NCI-H2081 treated with DMSO at 0.1 percent for 48 hours (cell line): ENCODE data around the gene PCNX4.

Experiments used
- DNase-seq: peaks from one replicate; lab custom pipeline; 2025; lab: John Stamatoyannopoulos, UW

The PCNX4 gene

DNA sequence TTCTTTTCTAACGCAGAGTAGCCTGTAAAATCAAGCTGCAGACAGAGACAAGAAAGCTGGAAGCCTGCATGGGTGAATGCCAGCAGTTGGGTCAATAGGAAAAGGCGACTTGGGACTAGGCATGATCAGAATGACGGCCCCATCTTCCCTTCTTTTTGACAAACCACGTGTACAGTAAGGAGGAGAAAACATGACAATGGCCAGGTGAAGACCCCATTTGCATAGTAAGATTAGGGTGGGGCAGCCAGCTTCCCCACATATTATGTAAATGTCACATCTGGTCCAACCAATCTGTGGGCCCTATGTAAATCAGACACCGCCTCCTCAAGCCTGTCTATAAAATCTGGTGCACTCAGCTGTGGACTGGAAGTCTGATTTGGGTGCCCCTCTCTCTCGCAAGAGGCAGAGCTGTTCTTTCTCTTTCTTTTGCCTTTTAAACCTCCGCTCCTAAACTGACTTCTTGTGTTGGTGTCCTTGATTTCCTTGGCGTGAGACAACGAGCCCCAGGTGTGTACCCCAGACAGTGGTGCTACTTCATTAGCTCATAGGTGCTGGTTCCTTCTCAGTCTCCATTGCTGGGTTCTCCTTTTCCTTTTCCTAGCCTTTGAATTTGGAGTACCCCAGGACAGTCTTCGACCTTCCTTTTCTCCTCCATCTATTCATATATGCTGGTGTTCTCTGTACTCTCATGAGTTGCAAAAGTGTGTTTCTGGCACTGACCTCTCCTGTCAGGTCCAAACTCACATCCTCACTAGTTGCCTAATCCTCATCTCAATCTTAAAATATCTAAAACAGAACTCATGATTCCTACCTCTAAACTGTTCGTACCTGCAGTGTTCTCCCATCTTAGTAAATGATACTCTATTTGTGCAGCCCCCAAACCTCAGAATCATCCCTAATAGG is 82.9 kb downstream of the PCNX4 start:
- DNase-seq, result no peak

DNA sequence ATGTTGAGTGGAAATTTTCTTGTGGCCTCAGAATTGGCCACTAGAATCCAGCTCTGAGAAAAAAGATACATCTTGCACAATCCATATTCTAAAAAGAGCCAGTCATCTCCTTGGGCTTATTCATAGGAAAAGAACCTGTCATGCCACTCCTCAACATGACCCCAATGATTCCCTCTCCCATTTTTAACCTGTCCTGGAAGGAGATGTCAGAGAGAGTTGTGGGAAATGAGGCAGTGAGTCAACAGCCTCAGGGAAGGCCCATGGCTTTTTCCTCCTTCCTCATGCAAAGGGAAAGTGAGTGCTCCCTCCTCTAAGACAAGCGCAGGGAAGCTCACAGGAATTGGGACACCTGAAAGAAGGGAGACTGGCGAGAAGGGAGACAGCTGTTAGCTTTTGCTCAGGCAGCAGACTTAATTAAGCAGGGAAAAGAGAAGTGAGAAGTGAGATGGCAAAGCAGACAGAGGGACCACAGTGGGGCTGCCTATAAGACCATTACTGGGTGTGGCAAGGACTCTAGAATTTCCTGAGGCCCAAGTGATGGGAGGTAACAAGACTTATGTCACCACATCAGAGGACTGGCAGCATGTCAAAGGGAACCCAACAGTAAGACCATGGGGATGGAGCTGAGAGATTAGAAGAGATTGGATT is 83.7 kb downstream of the PCNX4 start:
- no peak for DNase-seq

DNA sequence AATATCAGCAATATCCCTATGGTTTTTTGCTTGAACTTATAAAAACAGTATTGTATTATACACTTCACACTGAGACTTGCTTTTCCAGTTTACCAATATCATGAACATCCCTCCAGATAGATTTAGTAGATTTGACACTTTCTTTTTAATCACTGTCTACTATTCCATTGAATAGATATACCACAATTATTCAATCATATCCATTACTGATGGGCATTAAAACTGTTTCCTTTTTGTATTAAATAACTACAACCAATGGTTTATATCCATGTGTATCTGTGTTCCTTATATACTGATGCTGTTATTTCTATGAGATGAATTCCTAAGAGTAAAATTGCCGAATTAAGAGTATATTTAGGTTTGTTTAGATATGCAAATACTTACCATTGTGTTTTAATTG is 86.4 kb downstream of the PCNX4 start:
- no peak for DNase-seq

GRCh38 chr14:60178820-60179219 is 87.1 kb downstream of the PCNX4 start:
- no peak for DNase-seq

DNA sequence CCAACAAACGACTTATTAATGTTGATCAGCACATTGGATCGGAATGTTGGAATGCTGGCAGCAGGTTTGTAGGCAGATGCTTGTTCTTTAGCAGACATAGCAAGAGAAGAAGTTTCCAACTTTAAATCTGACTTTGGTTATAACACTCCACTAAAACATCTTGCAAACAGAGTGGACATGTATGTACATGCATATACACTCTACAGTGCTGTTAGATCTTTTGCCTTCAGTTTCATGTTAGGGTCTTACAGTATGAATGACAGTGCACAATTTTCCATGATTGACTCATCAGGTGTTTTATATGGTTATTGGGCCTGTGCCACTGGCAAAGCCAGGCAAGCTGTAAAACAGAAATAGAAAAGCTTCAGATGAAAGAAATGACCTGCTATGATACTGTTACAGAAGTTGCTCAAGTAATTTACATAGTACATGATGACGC is 87.7 kb downstream of the PCNX4 start:
- no peak for DNase-seq

DNA sequence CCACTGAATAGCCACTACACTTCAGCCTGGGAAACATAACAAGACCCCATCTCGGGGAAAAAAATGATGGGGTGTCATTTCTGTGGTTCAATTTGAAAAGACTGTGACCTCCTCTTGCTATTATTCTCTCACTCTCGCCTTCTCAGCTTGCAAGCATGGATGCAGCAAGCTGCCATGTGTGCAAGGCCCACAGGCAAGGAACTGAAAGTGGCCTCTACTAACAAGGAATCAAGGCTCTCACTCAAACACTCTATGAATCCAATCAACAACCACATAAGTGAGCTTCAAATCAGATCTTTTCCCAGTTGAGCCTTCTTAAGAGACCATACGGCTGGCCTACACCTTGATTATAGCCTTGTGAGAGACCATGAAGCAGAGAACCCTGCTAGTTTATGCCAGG is 91.4 kb downstream of the PCNX4 start:
- no peak for DNase-seq

DNA sequence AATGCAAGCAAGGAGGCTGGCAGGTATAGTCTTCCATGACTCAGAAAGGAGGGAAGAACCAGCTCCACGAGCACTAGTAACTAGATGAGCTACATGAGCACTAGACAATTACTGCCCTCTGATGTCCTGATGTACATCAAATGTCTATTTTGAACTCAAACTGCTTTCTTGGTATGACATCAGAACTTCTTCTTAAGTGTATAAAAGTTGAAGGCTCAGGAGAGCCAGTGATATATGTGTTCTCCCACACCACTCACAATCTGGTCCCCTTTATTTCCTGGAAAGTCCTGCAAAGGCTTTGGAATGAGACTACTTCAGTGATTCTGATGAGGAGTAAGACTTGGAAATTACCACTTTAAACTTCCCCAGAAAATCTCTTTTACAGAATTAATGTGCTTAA is 92.0 kb downstream of the PCNX4 start:
- no peak for DNase-seq

GRCh38 chr14:60184146-60184904 is 92.6 kb downstream of the PCNX4 start:
- DNase-seq, result peak; percentile 46

DNA sequence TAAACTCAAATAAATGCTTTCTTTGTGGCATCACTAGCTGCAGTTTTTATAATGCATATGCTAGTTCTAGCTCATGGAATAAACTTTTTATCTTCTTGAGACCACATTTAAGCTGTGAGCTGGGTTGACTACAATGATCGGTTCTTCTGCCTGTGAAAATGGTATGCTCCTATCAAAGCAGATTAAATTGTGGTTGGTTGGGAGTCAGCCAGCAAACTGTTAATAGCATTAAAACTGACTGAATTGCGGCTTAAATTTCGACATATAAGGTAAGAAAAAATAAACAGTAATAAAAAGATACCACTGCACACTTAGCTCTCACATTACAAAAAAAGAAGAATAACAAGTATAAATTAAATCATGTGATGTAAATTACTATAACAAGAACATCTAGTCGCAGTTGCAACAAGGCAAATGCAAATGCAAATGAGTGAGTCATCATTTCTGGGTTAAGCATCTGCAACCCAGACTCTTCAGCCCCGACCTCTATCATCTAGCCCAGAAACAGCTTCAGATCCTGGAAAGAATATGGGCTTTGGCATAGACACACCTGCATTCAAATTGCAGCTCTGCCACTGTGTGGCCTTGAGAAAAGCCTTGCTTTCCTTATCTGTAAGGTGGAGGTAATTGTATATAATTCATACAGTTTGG is 93.3 kb downstream of the PCNX4 start:
- DNase-seq, result no peak

DNA sequence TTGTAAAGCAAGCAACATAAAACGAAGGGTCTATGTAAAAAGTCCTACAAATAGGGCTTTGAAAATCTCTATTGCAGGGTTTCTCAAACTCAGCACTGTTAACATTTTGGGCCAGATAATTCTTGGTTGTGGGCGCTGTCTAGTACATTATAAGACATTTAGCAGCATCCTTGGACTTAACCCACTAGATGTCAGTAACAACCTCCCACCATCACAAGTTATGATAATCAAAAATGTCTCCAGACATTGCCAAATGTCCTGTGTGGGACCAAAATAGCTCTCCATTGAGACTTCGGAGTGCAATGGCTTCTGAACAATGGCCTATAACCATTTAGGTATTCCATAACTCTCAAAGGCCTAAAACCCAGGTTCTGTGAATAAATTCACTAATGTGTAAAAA is 96.4 kb downstream of the PCNX4 start:
- DNase-seq, result no peak

DNA sequence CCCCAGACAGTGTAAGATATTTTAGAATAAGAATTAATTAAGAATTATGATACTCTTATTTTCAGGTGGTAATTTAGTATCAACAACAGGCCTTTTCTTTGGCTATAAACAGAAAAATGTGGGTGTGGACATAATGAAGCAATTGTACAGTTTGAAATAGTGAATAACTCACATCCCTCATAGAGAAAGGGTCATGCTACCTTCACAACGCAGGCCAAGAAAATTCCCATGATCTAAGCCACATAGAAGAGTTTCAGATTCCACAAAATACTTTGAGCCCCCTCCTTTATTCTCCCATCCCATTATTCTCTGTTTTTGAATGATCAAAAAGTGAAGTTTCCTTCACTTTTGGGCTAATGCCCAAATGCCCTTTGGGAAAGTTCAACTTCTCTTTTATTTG is 97.0 kb downstream of the PCNX4 start:
- DNase-seq, result no peak

GRCh38 chr14:60189923-60190840 is 98.5 kb downstream of the PCNX4 start:
- no peak for DNase-seq

DNA sequence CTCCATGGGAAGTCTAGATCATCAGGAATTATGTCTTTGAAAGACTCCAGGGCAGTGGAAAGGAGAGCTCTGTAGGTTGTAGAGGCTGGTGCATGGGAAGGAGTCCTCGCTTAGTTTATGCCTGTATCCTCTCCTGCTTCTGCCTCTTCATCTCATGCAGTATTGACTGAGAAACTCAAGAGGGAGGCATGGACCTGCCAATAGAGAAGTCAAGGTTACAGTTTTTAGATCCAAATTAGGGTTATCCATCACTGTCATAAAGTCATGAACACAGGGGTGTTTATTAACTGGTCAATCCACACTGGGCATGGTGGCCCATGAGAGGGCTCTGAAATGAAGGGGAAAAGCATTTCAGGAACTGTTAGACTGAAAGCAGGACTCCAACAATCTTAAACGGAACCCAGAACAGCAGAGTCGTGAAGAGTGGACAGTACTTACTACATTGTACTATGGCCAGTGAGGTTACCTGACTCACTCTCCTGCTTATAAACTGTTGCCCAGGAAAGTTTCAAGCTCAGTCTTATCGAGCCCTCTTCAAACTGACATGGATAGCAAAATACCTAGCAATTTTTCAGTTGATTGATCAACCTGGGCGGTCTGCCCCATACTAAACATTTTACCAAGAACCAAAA is 103.6 kb downstream of the PCNX4 start:
- no peak for DNase-seq

- DNase-seq, result no peak
Observed at GRCh38 chr14:60196291-60196690, 104.6 kb downstream of the PCNX4 start.

DNA sequence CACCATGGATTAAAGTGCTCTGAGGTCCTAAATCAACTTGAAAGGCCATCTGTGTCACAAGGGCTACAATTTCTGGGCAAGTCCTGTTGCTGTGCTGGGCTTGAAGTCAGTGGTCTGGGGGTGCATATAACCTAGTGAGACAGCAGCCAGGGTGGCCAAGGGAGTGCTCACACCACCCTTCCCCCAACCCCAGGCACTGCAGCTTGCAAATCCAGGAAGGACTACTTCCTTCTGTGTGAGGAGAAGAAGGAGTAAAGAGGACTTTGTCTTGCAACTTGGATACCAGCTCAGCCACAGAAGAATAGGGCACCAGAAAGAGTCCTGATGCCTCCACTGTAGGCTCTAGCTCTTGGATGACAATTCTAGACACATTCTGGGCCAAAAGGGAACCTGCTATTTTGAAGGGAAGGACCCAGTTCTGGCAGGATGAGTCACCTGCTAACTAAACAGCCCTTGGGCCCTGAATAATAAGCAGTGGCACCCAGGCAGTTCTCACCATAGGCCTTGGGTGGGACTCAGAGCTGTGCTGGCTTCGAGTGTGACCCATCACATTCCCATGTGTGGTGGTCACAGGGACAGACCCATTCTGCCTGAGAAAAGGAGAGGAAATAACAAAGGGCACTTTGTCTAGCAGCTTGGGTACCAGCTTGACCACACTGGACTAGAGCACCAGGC is 106.0 kb downstream of the PCNX4 start:
- no peak for DNase-seq

- DNase-seq, result no peak
Observed at GRCh38 chr14:60199321-60199720, 107.6 kb downstream of the PCNX4 start.

GRCh38 chr14:60204104-60204842 is 112.5 kb downstream of the PCNX4 start:
- no peak for DNase-seq

DNA sequence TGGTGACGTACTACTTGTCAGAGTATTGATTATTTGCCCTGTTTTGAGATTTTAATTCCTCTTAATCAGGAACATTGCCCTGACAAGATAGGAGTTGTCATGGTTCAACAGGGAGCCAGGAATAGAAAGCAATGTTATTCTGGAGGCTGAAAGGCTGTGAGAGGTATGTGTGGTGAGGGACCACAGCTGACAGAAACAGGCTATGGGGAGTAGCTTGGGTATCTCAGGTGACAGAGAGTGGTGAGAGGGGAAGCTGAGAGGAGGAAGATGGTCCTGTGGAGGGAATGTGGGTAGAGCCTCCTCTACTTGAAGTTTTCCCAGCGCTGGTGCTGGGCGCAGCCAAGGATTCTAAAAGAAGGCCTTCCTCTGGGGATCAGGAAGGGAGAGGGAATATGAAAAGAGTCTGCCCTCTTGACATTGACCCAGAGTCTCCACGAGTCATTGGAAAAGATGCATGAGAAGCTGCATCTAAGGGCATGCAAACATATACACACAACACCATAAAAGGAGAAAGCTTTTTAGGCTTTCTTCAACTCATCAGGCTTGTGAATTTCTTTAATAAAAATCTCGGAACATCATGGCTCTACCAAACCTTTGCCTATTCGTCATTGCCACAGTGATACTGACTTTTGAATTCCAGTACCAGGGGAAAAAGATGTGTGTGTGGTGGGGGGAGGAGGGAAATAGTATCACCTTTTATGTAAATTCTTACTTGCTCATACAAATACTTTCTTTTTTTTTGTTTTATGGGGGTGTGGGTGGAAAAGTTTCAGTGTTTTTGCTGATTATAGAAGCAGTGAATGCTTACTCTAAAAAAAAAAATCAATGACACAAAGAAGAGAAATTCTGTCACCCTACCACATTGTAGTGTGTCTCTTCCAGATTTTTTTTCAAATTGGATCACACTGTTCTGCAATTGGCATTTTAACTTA is 113.4 kb downstream of the PCNX4 start:
- DNase-seq, result no peak
